HCT116 (cell line): ENCODE results near the gene FAM83F. TPM values are rescaled to one million over a fixed set of nuclear protein-coding genes. Genes with fewer than 3 reads are reported as not detected.

ENCODE experiments used
- ATAC-seq: fragments of 200-7000 bp; cut with Tn5 transposase; 2 replicates; pipeline ENCODE4 v1.9.1; 2020; ENCODE audit warnings: mild to moderate bottlenecking, moderate library complexity
- BruUV-seq: library from RNA; stranded (reverse); fragments of 400-500 nt; replicated peaks from 2 replicates; lab custom pipeline; 2021; lab: Mats Ljungman, UMichigan
- CTCF ChIA-PET: fragments of 300-600 bp; sonication (Branson Sonifier 250); formaldehyde crosslinking; loops from one replicate; lab custom pipeline; 2021; ENCODE audit warnings: antibody characterized with exemption; lab: Charles Lee
- POLR2A ChIA-PET: fragments of 300-600, 350-600 bp; sonication (Branson Sonifier 250); formaldehyde crosslinking; loops from one replicate; lab custom pipeline; 2021; ENCODE audit warnings: antibody characterized with exemption; lab: Charles Lee
- RAD21 ChIA-PET, 2 experiments: fragments of 300-600 bp; sonication (Branson Sonifier 250); formaldehyde crosslinking; loops; one replicate each; lab custom pipeline; 2023; ENCODE audit warnings: low total read pairs in 2 of 2; ENCODE audit not compliant: uncharacterized antibody in 2 of 2, unreplicated experiment in 2 of 2, low non-redundant PET in 1 of 2; lab: Charles Lee
- DNase-seq: peaks from one replicate; pipeline ENCODE4 v3.0.0-alpha.2; 2010; ENCODE audit warnings: low read depth, low spot score
- H2AFZ ChIP-seq: fragments of 200-600 bp; shearing (Covaris generic), sonication (generic); 2 replicates; pipeline ENCODE4 v1.6.1; 2017; ENCODE audit warnings: low read depth, mixed run types, mixed read lengths, antibody characterized with exemption, low read length; ENCODE audit not compliant: poor library complexity, severe bottlenecking
- H3K27ac ChIP-seq: 2 replicates; pipeline ENCODE4 v1.5.1; 2012; ENCODE audit warnings: low read depth, low read length
- H3K27me3 ChIP-seq: fragments of 200-600 bp; sonication (generic); 2 replicates; pipeline ENCODE4 v1.6.1; 2016; ENCODE audit warnings: mixed run types, low read length, mixed read lengths; ENCODE audit not compliant: insufficient read depth
- H3K36me3 ChIP-seq, 2 experiments: fragments of 200-500 bp in 1 of 2; fragments of 200-600 bp in 1 of 2; sonication (Bioruptor generic) in 1 of 2; sonication (generic) in 1 of 2; 2 replicates each; pipeline versions ENCODE4 v1.5.1 to v1.6.1; 2014 to 2016; ENCODE audit warnings: low read length in 2 of 2, inconsistent platforms in 1 of 2, mixed read lengths in 1 of 2, mixed run types in 1 of 2; ENCODE audit not compliant: insufficient read depth in 2 of 2, control insufficient read depth in 1 of 2
- H3K4me1 ChIP-seq, 2 experiments: fragments of 200-600 bp in 1 of 2; sonication (generic) in 1 of 2; 2 replicates each; pipeline versions ENCODE4 v1.5.1 to v1.6.1; 2012 to 2017; ENCODE audit warnings: low read length in 2 of 2, inconsistent platforms in 1 of 2, mild to moderate bottlenecking in 1 of 2, mixed read lengths in 1 of 2, mixed run types in 1 of 2, moderate library complexity in 1 of 2; ENCODE audit not compliant: insufficient read depth in 2 of 2, control insufficient read depth in 1 of 2
- H3K4me2 ChIP-seq: fragments of 200-600 bp; sonication (generic); 2 replicates; pipeline ENCODE4 v1.6.1; 2017; ENCODE audit warnings: mixed run types, low read length, mixed read lengths
- H3K4me3 ChIP-seq, 2 experiments: fragments of 200-600 bp in 1 of 2; sonication (generic) in 1 of 2; replicated peaks in 1 of 2; 2 replicates each; pipeline ENCODE4 v1.5.1; 2011 to 2016; ENCODE audit warnings: low read length in 2 of 2, control low read depth in 1 of 2, low read depth in 1 of 2, mild to moderate bottlenecking in 1 of 2, mixed read lengths in 1 of 2, mixed run types in 1 of 2
- H3K79me2 ChIP-seq: fragments of 200-600 bp; sonication (generic); 2 replicates; pipeline ENCODE4 v1.6.1; 2017; ENCODE audit warnings: mild to moderate bottlenecking, mixed run types, low read length, moderate library complexity, mixed read lengths; ENCODE audit not compliant: insufficient read depth
- H3K9ac ChIP-seq: fragments of 200-600 bp; sonication (generic); 2 replicates; pipeline ENCODE4 v1.6.1; 2016; ENCODE audit warnings: low read length, mixed read lengths
- H3K9me2 ChIP-seq: fragments of 200-600 bp; sonication (generic), shearing (Covaris generic); 2 replicates; pipeline ENCODE4 v1.6.1; 2017; ENCODE audit warnings: mixed run types, mild to moderate bottlenecking, moderate library complexity; ENCODE audit not compliant: insufficient read depth
- H3K9me3 ChIP-seq, 2 experiments: fragments of 200-500 bp in 1 of 2; fragments of 200-600 bp in 1 of 2; sonication (Bioruptor generic) in 1 of 2; sonication (generic) in 1 of 2; 2 replicates each; pipeline ENCODE4 v1.6.1; 2014 to 2017; ENCODE audit warnings: low read length in 2 of 2, mixed read lengths in 2 of 2, inconsistent platforms in 1 of 2, low read depth in 1 of 2, mild to moderate bottlenecking in 1 of 2, mixed run types in 1 of 2, moderate library complexity in 1 of 2; ENCODE audit not compliant: control insufficient read depth in 1 of 2, insufficient read depth in 1 of 2
- H4K20me1 ChIP-seq: fragments of 200-600 bp; sonication (generic), shearing (Covaris generic); 2 replicates; pipeline ENCODE4 v1.6.1; 2017; ENCODE audit warnings: mixed run types, mild to moderate bottlenecking, moderate library complexity; ENCODE audit not compliant: insufficient read depth
- CTCF ChIP-seq, 3 experiments: fragments of 200-600 bp in 1 of 3; sonication (generic) in 1 of 3; IDR thresholded peaks in 2 of 3; conservative IDR thresholded peaks in 1 of 3; 2 replicates each; pipeline ENCODE4 v1.5.1; 2012 to 2017; ENCODE audit warnings: low read depth in 2 of 3, low read length in 2 of 3, antibody characterized with exemption in 1 of 3, borderline replicate concordance in 1 of 3, control low read depth in 1 of 3, mild to moderate bottlenecking in 1 of 3, mixed read lengths in 1 of 3, mixed run types in 1 of 3, moderate library complexity in 1 of 3; ENCODE audit not compliant: insufficient read depth in 1 of 3
- EGR1 ChIP-seq: IDR thresholded peaks from 2 replicates; pipeline ENCODE4 v1.6.1; 2012; ENCODE audit warnings: low read depth
- FOSL1 ChIP-seq: IDR thresholded peaks from 2 replicates; pipeline ENCODE4 v1.6.1; 2012; ENCODE audit warnings: low read depth
- MAX ChIP-seq: IDR thresholded peaks from 2 replicates; pipeline ENCODE4 v1.6.1; 2012
- RAD21 ChIP-seq: IDR thresholded peaks from 2 replicates; pipeline ENCODE4 v1.6.1; 2012; ENCODE audit warnings: low read depth, mild to moderate bottlenecking
- SIN3A ChIP-seq: IDR thresholded peaks from 2 replicates; pipeline ENCODE4 v1.6.1; 2012; ENCODE audit warnings: low read depth
- TCF7L2 ChIP-seq: IDR thresholded peaks from 2 replicates; pipeline ENCODE4 v1.7.0; 2011; ENCODE audit warnings: borderline replicate concordance, inconsistent platforms; ENCODE audit not compliant: insufficient read depth, insufficient read length; ENCODE audit errors: extremely low read depth
- intact Hi-C: fragments of 100-400 bp; cut with micrococcal nuclease; formaldehyde crosslinking; loops from 2 replicates; pipeline ENCODE4 v1.10.0; 2022
- total RNA-seq: library from RNA; stranded (reverse); gene quantifications from one replicate; pipeline ENCODE4 v1.2.1, GENCODE V29; 2021; ENCODE audit not compliant: unreplicated experiment
- TF ChIP-seq, protein P1 (sequence below): IDR thresholded peaks from 2 replicates; pipeline ENCODE4 v1.6.1; 2012

The FAM83F gene
- total RNA-seq, 1 experiment from 2014 or later: 24.5 TPM

DNA sequence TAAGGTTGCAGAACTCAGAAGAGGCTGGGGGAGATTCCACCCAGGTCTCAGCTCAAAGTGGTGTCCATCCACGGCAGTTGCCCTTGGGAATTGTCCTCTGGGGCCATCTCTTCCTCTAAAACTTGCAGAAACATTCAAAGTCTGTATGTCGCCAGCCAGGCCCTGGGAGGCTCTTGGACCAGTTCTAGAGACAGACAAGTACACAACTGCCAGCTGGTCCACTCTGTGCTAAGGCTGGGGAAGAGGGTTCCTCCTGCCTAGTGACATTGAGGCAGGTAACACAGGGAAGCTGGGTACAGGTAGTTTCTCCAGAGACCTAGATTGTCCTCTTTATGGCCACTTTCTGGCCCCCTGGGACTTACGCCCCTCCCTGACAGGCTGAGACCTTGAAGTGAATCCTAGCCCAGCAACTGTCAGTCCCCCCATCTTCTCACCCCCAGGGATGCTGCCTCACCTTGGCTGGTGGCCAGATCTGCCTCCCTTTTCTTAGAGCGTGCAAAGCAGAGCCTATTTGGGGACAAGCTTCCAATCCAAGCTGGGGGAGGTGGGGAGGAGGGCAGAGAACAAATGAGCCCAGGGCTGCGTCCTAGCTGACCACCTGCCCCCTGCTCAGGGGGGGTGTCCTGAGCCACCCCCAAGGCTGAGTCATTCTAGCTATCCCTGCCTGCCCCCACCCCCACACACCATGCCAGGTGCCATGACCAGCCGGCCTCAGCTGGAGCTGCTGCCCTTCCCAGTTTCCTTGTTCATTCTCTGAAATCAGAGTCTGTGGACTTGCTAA lies 8.4 kb downstream of the FAM83F start:
- H3K4me1 ChIP-seq: peaks cover 5 to 11% of the 10 kb centered on the region in 2 experiments; a peak in 2 of 4 replicates
- no peaks in the 10 kb centered on the region for H3K27me3 ChIP-seq
- 0 out of 4 replicates have a peak, but pooled peaks cover 2 to 6% of the 10 kb centered on the region in 2 experiments for H3K36me3 ChIP-seq
- peaks cover 63% of the 10 kb centered on the region for H3K79me2 ChIP-seq
- no peaks in the 10 kb centered on the region for H4K20me1 ChIP-seq
- no peak overlapping the region for H3K4me3 ChIP-seq
- DNase-seq (no peak), ATAC-seq (no peak)
- H2AFZ ChIP-seq: no peak overlapping the region
- no peak overlapping the region for H3K9ac ChIP-seq
- CTCF ChIA-PET: no interaction called here
- BruUV-seq: no TSS peak
- no peak overlapping the region for H3K27ac ChIP-seq
- H3K9me3 ChIP-seq: no peaks in the 10 kb centered on the region
- POLR2A ChIA-PET: no interaction called here
- TF ChIP-seq SIN3A (no peak), FOSL1 (no peak), EGR1 (no peak), MAX (no peak), CTCF (IDR thresholded peaks at IDR 0.05 in 2 of 3, conservative IDR thresholded peaks at IDR 0.05 in 1 of 3; ENCODE audit: borderline replicate concordance in 1 of 3, insufficient read depth in 1 of 3, low read depth in 2 of 3, low read length in 2 of 3) (no peak), TCF7L2 (no peak), RAD21 (no peak)
- TF ChIP-seq, protein P1, sequence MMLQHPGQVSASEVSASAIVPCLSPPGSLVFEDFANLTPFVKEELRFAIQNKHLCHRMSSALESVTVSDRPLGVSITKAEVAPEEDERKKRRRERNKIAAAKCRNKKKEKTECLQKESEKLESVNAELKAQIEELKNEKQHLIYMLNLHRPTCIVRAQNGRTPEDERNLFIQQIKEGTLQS: no peak
- RAD21 ChIA-PET: no interaction called here
- intact Hi-C loops: no loop called here
- H3K9me2 ChIP-seq: no peaks in the 10 kb centered on the region
- H3K4me2 ChIP-seq: no peak overlapping the region
